Stimulated activated CD8-positive, alpha-beta memory T cell treated with anti-CD3 and anti-CD28 coated beads, Interleukin-7, amount 100 ng/mL, for 24 hours (primary cell): ENCODE results near the gene TEX261.
"Not testable (repeated sequence)": the region's sequence is repeated elsewhere in the genome, so short reads cannot be mapped to it uniquely, and the experiment has no call there.

Experiments used
- DNase-seq: peaks from one replicate; pipeline ENCODE4 v3.0.0-alpha.2; 2020; ENCODE audit warnings: low read depth

TEX261 gene

GRCh38 chr2:70999931-71000330, 5.3 kb upstream of the TEX261 start:
- DNase-seq: not testable (repeated sequence)

DNA sequence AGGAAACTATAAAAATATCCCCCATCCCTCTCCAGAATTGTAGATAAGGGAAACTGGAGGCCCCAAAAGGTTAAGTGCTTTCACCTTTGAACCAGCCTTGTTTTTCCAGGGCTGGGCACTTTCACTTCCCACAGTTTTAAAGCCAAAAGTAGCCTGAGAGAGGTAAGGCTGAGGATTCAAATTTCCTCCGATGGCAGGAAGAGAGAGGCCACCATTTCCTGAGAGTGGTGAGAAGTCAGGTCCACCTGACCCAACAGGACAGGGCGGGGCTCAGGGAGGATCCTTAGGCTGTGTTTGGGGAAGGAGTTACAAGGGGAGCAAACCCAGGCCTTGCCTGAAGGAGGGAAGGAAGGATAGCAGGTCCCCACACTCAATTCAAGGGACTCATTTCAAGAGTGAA, 4.7 kb upstream of the TEX261 start:
- DNase-seq: no peak

GRCh38 chr2:70998885-70999284, 4.2 kb upstream of the TEX261 start:
- DNase-seq: not testable (repeated sequence)

- DNase-seq: no peak
Observed at GRCh38 chr2:70995426-70995729, 705 bp upstream of the TEX261 start.

DNA sequence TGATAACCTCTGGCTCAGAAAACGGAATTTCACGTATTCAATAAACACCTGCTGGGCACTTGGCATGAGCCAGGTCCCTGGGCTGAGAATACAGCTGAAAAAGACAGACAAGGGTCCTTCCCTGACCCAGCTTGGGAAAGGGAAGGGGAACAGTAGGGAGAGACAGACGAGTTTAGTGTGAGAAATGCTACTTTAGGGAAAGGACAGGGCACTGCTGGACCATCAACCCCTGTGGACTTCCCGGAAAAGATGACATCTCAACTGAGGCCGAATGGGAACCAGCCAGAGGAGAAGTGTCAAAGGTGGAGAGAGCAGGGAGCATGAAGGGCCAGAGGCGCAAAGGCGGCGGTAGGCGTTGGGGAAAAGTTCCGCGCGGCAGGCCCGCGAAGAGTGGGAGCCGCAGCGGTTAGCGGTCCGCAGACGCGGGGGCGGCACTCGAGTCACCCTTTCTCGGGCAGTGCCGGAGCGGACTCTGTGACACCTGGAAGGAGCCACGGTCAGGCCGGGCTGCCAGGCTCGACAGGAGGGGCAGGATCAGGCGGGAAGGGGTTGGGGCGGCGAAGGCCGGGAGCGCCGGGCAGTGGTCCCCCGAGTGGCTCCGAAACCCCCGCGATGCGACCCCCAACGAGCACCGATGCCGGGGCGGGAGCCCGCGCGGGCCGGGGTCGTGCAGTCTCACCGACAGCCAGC, 519 bp downstream of the TEX261 start:
- DNase-seq: peak; percentile 26

GRCh38 chr2:70992945-70993853, 1.5 kb downstream of the TEX261 start:
- DNase-seq: no peak

DNA sequence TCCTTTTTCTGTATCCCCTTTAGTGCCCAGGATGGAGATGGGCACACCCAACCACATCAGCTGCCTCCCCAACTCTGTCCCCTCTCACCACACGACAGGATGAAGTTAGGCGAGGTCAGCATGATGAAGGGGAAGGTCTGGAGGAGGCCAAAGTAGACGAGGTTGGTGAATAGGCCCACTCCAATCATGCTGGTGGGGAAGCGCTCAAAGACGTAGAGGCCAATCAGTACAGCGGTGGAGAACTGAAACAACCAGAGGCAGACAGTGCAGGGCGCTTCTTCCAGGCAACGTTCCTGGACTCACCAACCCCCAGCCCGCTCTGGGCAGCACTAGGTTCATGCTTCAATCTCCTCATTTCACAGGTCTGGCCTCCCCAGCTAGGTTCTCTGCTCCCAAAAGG, 2.9 kb downstream of the TEX261 start:
- DNase-seq: no peak

DNA sequence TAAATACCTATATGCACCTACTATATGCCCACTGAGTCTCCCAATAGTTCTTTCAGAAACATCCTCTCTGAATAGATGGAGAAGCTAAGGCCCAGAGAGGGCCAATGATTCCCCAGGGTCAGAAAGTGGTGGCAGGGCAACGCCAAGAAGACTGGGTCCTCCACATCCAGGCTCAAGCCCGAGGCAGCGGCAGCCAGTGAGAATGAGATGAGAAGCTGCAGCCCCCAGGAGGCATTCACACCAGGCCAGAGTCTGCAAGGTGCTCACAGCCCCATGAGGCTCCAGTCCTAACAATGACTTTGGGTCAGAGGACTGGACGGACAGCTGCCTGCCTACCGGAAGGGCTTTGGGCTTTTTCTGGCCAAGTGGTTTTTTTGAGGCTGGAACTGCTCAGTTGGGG, 3.5 kb downstream of the TEX261 start:
- DNase-seq: no peak

GRCh38 chr2:70990216-70990615, 4.5 kb downstream of the TEX261 start:
- DNase-seq: no peak

DNA sequence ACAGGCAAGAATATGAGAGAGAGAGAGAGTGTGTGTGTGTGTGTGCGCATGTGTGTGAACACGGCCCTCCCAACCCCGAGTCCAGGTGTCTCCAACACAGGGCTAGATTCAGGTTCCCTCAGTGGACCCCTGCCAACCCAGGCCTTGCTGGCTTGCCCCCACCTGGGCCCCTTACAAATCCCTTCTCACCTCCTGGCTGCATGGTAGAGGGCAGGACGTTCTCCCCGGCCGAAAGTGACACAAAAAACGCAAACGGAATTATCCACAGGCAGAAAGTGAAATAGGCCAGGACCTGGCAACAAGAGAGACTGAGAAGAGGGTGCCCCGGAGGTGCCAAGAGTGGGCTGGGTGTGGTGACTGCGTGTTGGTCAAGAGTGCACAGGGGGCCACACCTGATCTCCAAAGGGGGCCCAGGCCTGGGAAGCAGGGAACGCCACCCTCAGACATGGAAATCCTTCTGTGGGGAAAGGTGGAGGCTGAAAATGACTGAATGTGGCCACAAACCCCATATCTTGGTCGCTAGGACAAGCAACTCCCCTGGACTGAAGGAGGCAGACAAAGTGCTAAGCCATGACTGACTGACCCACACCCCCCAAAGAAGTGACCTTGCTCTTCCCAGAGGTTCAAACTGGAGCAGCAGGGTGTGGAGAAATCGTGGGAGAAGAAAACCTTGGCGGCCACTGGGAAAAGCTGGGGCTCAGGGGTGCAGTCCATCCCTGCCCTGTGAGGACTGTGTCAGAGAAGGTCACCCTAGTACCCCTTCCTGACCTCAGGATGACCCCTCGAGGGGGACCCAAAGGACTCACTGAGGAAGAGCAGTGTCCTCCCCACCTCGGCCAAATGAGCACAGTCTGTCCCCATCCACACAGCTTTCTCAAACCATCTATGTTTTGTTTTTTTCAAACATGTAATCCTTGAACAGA, 5.7 kb downstream of the TEX261 start:
- no peak for DNase-seq

GRCh38 chr2:70988151-70988550, 6.5 kb downstream of the TEX261 start:
- no peak for DNase-seq

DNA sequence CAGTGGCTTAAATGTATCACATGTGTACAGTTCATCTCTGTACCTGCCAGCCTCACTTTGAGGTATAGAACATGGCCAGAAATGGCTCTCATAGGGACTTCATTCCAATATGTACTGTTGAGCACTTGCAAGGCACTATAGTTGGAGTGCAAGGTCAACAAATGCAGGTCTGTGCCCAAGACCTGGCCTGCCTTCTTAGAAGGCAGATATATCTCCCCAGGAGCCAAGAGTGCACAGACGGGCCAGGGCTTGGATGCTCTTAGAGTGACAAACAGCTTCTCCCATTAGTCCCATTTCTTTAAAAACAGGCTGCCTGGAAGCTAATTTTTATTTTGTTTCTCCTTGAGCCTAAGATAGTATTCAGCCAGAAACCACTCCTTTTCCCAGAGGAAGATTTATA, 7.3 kb downstream of the TEX261 start:
- DNase-seq: no peak

- no peak for DNase-seq
Observed at GRCh38 chr2:70986499-70987189, 8.0 kb downstream of the TEX261 start.

- DNase-seq: no peak
Observed at GRCh38 chr2:70985956-70986355, 8.7 kb downstream of the TEX261 start.

DNA sequence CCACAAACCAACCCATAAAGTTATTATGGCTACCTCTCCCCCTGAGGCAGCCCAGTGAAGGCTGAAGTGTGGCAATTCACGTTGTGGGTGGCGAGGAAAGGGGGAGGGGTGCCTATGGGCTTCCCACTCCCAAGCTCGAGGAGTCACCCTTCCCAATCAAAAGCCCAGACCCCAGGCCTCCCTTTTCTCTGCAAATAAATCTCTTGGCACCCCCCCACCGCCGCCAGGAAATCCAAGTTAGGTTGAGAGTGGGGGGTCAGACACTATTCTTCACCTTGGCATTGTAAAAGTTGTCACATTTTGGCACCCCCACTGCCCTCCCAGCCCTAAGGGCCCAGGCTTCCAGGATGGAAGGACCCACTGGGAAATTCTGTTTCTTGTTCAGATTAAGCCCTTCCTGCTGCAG, 9.4 kb downstream of the TEX261 start:
- no peak for DNase-seq

GRCh38 chr2:70984576-70985282, 9.9 kb downstream of the TEX261 start:
- DNase-seq: peak; percentile 63

DNA sequence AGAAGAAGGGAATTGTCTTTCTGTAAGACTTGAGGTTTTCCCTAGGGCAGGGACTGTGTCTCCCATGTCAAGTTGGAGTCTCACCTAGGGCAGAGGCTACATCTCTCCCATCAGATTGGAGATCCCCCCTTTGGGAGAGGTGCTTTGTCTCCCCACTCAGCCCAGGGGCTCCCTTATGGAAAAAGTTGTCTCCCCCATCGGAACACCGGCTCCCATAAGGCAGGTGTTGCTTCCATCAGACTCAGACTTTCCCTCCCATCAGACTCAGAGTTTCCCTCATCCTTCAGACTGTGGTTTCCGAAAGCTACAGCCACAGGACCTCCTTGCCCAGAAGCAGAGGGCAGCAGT, 10.5 kb downstream of the TEX261 start:
- no peak for DNase-seq

GRCh38 chr2:70983506-70984227, 11.0 kb downstream of the TEX261 start:
- DNase-seq: no peak

- no peak for DNase-seq
Observed at GRCh38 chr2:70982971-70983370, 11.7 kb downstream of the TEX261 start.
